KMS-11 (cell line): ENCODE results near the gene SRGAP2C.
"Not testable (repeated sequence)": the region's sequence is repeated elsewhere in the genome, so short reads cannot be mapped to it uniquely, and the experiment has no call there.

ENCODE experiments used
- H2AFZ ChIP-seq: fragments of 200-600 bp; sonication (generic); 2 replicates; pipeline ENCODE4 v1.6.1; 2016; ENCODE audit warnings: antibody characterized with exemption, mixed run types, low read depth
- H3K27ac ChIP-seq: fragments of 200-600 bp; sonication (generic); 2 replicates; pipeline ENCODE4 v1.6.1; 2016; ENCODE audit warnings: mild to moderate bottlenecking, mixed run types
- H3K27me3 ChIP-seq: fragments of 200-600 bp; sonication (generic); 2 replicates; pipeline ENCODE4 v1.6.1; 2017; ENCODE audit warnings: mild to moderate bottlenecking, low read depth, mixed run types, moderate library complexity; ENCODE audit not compliant: insufficient read depth
- H3K36me3 ChIP-seq: fragments of 200-600 bp; sonication (generic); 2 replicates; pipeline ENCODE4 v1.6.1; 2017; ENCODE audit warnings: mild to moderate bottlenecking, mixed run types; ENCODE audit not compliant: insufficient read depth
- H3K4me1 ChIP-seq: fragments of 200-600 bp; sonication (generic); 2 replicates; pipeline ENCODE4 v1.6.1; 2016; ENCODE audit warnings: mild to moderate bottlenecking, low read depth, mixed run types; ENCODE audit not compliant: poor library complexity, severe bottlenecking
- H3K4me2 ChIP-seq: fragments of 200-600 bp; sonication (generic); 2 replicates; pipeline ENCODE4 v1.7.0; 2016; ENCODE audit warnings: mild to moderate bottlenecking, mixed run types
- H3K4me3 ChIP-seq: fragments of 200-600 bp; sonication (generic); IDR thresholded peaks from 2 replicates; pipeline ENCODE4 v1.6.1; 2017; ENCODE audit warnings: low read depth, low read length, mixed read lengths; ENCODE audit not compliant: insufficient read depth
- H3K79me2 ChIP-seq: fragments of 200-600 bp; sonication (generic); 2 replicates; pipeline ENCODE4 v1.6.1; 2016; ENCODE audit warnings: low read depth, mixed run types; ENCODE audit not compliant: insufficient read depth
- H3K9ac ChIP-seq: fragments of 200-600 bp; sonication (generic); 2 replicates; pipeline ENCODE4 v1.6.1; 2016; ENCODE audit warnings: mild to moderate bottlenecking, mixed run types
- H4K20me1 ChIP-seq: fragments of 200-600 bp; sonication (generic); 2 replicates; pipeline ENCODE4 v1.6.1; 2016; ENCODE audit warnings: mild to moderate bottlenecking, mixed run types; ENCODE audit not compliant: insufficient read depth

Gene SRGAP2C

GRCh38 chr1:121355711-121356420 is 171.1 kb downstream of the SRGAP2C start:
- H3K4me1 ChIP-seq, H2AFZ ChIP-seq, H3K27ac ChIP-seq, H3K79me2 ChIP-seq, H3K36me3 ChIP-seq, H3K9ac ChIP-seq, H3K27me3 ChIP-seq, H3K4me3 ChIP-seq, H4K20me1 ChIP-seq, H3K4me2 ChIP-seq: not testable (repeated sequence)

- H3K36me3 ChIP-seq, H4K20me1 ChIP-seq, H3K4me1 ChIP-seq, H3K4me3 ChIP-seq, H3K9ac ChIP-seq, H3K27ac ChIP-seq, H3K79me2 ChIP-seq, H3K4me2 ChIP-seq, H3K27me3 ChIP-seq, H2AFZ ChIP-seq: not testable (repeated sequence)
Measured at GRCh38 chr1:121356819-121357218, 172.0 kb downstream of the SRGAP2C start.

- not testable (repeated sequence) for H2AFZ ChIP-seq, H3K27ac ChIP-seq, H4K20me1 ChIP-seq, H3K4me3 ChIP-seq, H3K36me3 ChIP-seq, H3K27me3 ChIP-seq, H3K9ac ChIP-seq, H3K4me2 ChIP-seq, H3K79me2 ChIP-seq, H3K4me1 ChIP-seq
Measured at GRCh38 chr1:121360531-121360930, 175.8 kb downstream of the SRGAP2C start.

GRCh38 chr1:121361451-121362233 is 176.9 kb downstream of the SRGAP2C start:
- not testable (repeated sequence) for H3K27me3 ChIP-seq, H3K27ac ChIP-seq, H4K20me1 ChIP-seq, H3K79me2 ChIP-seq, H2AFZ ChIP-seq, H3K4me1 ChIP-seq, H3K4me3 ChIP-seq, H3K4me2 ChIP-seq, H3K9ac ChIP-seq, H3K36me3 ChIP-seq

DNA sequence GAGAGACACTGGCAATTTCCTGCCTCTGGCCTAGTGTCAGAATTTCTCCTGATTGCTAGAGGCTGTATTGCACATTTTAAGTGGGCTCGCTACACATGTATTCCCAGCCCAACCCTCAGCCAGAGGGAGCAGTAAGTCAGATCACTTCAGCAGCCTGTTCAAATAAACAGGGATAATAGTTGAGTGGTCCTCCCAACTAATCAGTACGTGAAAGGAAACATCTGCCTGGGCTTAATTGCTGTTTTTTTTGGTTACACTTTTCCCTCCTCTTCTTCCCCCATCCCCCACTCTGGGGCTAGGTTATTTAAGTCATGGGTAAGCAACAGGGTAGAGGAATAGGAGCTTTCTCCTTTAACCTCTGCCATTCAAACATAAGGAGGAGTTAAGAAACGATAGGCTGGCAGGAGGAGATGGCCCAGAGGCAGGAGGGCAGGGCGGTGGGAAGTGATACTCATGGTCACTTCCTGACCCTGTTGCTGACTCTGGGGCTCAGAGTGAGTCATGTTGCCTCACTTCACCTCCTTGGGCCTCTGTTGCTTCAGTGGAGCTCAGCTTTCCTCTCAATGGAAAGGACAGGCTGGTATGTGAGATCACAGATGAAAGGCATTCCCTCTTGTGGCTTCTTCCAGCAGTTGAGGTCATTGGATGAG is 177.6 kb downstream of the SRGAP2C start:
- H3K9ac ChIP-seq, H4K20me1 ChIP-seq, H3K27me3 ChIP-seq, H3K4me1 ChIP-seq, H2AFZ ChIP-seq, H3K4me3 ChIP-seq, H3K36me3 ChIP-seq, H3K27ac ChIP-seq, H3K4me2 ChIP-seq, H3K79me2 ChIP-seq: not testable (repeated sequence)

GRCh38 chr1:121365316-121365715 is 180.5 kb downstream of the SRGAP2C start:
- H3K9ac ChIP-seq, H3K27ac ChIP-seq, H3K4me1 ChIP-seq, H3K4me2 ChIP-seq, H3K4me3 ChIP-seq, H3K79me2 ChIP-seq, H2AFZ ChIP-seq, H4K20me1 ChIP-seq, H3K27me3 ChIP-seq, H3K36me3 ChIP-seq: not testable (repeated sequence)

GRCh38 chr1:121365723-121366122 is 180.9 kb downstream of the SRGAP2C start:
- not testable (repeated sequence) for H3K27me3 ChIP-seq, H4K20me1 ChIP-seq, H3K36me3 ChIP-seq, H3K9ac ChIP-seq, H3K79me2 ChIP-seq, H3K27ac ChIP-seq, H3K4me1 ChIP-seq, H3K4me2 ChIP-seq, H2AFZ ChIP-seq, H3K4me3 ChIP-seq

DNA sequence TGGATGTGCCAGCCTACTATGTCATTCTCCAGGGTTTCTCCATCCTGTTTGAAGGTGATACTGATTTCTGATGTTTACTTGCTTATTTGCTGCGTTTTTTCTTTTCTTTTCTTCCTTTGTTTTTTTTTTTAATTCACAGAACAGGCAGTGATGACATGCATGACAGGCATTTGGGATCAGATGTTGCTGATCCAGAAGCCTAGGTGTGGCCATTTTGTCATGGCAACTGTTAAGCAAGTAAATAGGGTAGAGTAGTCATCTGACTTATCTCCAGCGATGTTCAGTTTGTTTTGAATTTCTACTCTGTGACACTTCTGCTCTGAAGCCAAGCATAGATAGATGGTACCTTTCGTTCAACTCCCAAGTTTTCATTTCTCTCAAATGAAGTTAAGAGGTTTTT is 181.4 kb downstream of the SRGAP2C start:
- H3K4me2 ChIP-seq, H3K36me3 ChIP-seq, H4K20me1 ChIP-seq, H3K4me1 ChIP-seq, H3K4me3 ChIP-seq, H3K9ac ChIP-seq, H2AFZ ChIP-seq, H3K79me2 ChIP-seq, H3K27me3 ChIP-seq, H3K27ac ChIP-seq: not testable (repeated sequence)

DNA sequence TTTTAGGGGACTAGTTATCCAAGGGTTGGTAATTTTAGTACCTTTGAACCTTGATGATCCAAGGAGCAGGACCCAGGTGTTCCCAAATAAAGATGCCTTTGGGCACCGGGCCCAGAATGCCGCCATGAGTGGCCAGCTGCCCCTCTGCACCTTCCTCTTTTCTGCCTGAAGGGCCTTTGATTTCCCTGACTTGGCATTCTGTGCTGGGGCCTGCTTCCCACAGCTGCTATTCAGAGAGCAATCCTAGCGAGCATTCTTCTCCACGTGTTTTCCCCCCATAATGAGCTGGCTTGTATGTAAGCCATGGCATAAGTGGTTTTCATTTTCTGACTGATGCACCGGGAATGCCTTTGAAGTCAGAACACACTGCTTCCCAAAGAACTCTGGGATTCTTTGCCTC is 184.1 kb downstream of the SRGAP2C start:
- not testable (repeated sequence) for H2AFZ ChIP-seq, H3K4me2 ChIP-seq, H4K20me1 ChIP-seq, H3K4me3 ChIP-seq, H3K27me3 ChIP-seq, H3K4me1 ChIP-seq, H3K79me2 ChIP-seq, H3K36me3 ChIP-seq, H3K27ac ChIP-seq, H3K9ac ChIP-seq

DNA sequence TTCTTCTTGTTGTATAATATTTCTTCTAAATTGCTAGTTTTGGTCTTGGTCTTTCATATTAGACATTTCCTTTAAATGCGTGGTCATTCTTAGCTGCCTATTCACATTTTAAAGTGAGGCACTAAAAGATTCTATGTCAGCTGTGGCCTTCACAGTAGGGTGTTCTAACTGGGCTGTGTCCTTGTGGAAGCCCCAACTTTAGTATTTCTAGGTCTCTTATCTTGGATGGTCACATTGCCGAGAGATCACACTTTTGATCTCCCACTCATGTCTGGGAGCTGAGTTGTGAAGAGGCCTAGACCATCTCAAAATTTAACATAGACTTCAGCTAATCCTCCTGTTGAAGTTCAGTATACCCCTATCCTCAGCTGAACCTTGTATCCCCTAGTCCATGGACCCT is 185.2 kb downstream of the SRGAP2C start:
- not testable (repeated sequence) for H2AFZ ChIP-seq, H3K27ac ChIP-seq, H3K4me1 ChIP-seq, H3K4me2 ChIP-seq, H3K4me3 ChIP-seq, H3K36me3 ChIP-seq, H3K79me2 ChIP-seq, H3K27me3 ChIP-seq, H3K9ac ChIP-seq, H4K20me1 ChIP-seq
